CD4-positive, alpha-beta T cell treated with Interferon alpha-2 for 1 hour (primary cell): ENCODE measurements around the gene GAGE2A.
"Not testable (repeated sequence)": the region's sequence is repeated elsewhere in the genome, so short reads cannot be mapped to it uniquely, and the experiment has no call there.

Experiments
- DNase-seq, 2 donors: peaks; one replicate each; pipeline ENCODE4 v3.0.0-alpha.2; 2020 to 2022

The GAGE2A gene, protein sequence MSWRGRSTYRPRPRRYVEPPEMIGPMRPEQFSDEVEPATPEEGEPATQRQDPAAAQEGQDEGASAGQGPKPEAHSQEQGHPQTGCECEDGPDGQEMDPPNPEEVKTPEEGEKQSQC

DNA sequence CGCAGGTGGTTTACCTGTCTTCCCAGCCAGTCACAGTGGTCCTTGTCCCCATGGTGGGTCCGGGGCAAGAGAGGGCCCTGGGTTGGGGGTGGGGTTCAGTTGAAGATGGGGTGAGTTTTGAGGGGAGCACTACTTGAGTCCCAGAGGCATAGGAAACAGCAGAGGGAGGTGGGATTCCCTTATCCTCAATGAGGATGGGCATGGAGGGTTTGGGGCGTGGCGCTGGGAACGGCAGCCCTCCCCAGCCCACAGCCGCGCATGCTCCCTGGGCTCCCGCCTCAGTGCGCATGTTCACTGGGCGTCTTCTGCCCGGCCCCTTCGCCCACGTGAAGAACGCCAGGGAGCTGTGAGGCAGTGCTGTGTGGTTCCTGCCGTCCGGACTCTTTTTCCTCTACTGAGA lies at the start of gene GAGE2A:
TSS of gene GAGE2A (plus strand) at position 301 of the 400 bp plus-strand sequence. CDS start 1,155 bp downstream, outside the sequence.
- not testable (repeated sequence) for DNase-seq

DNA sequence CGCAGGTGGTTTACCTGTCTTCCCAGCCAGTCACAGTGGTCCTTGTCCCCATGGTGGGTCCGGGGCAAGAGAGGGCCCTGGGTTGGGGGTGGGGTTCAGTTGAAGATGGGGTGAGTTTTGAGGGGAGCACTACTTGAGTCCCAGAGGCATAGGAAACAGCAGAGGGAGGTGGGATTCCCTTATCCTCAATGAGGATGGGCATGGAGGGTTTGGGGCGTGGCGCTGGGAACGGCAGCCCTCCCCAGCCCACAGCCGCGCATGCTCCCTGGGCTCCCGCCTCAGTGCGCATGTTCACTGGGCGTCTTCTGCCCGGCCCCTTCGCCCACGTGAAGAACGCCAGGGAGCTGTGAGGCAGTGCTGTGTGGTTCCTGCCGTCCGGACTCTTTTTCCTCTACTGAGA lies 47.9 kb upstream of the GAGE2A start, which contains the start of gene GAGE12D:
TSS of gene GAGE12D (plus strand) at position 301 of the 400 bp plus-strand sequence. CDS start 1,155 bp downstream, outside the sequence.
- not testable (repeated sequence) for DNase-seq

DNA sequence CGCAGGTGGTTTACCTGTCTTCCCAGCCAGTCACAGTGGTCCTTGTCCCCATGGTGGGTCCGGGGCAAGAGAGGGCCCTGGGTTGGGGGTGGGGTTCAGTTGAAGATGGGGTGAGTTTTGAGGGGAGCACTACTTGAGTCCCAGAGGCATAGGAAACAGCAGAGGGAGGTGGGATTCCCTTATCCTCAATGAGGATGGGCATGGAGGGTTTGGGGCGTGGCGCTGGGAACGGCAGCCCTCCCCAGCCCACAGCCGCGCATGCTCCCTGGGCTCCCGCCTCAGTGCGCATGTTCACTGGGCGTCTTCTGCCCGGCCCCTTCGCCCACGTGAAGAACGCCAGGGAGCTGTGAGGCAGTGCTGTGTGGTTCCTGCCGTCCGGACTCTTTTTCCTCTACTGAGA lies 38.3 kb upstream of the GAGE2A start, which contains the start of gene GAGE12E:
TSS of gene GAGE12E (plus strand) at position 301 of the 400 bp plus-strand sequence. CDS start 1,155 bp downstream, outside the sequence.
- DNase-seq, result not testable (repeated sequence)

DNA sequence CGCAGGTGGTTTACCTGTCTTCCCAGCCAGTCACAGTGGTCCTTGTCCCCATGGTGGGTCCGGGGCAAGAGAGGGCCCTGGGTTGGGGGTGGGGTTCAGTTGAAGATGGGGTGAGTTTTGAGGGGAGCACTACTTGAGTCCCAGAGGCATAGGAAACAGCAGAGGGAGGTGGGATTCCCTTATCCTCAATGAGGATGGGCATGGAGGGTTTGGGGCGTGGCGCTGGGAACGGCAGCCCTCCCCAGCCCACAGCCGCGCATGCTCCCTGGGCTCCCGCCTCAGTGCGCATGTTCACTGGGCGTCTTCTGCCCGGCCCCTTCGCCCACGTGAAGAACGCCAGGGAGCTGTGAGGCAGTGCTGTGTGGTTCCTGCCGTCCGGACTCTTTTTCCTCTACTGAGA lies 28.8 kb upstream of the GAGE2A start, which contains the start of gene GAGE12F:
TSS of gene GAGE12F (plus strand) at position 301 of the 400 bp plus-strand sequence. CDS start 1,155 bp downstream, outside the sequence.
- not testable (repeated sequence) for DNase-seq

DNA sequence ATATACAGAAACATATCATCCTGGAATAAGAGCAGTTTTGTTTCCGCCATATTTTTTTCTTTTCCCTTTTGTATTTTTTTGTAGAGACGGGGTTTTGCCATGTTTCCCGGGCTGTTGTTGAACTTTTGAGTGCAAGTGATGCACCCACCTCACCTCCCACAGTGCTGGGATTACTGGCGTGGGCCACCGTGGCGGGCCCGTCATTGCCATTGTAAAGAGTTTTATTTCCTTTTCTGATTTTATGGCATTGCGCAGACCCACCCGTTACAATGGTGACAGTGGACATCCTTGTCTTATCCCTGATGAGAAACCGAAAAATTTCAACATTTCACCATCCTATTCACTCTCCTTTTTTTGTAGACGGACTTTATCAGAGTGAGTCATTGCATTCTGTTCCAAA lies 20.6 kb upstream of the GAGE2A start:
- peak in 1 of 2 donors; percentile 1 for DNase-seq

DNA sequence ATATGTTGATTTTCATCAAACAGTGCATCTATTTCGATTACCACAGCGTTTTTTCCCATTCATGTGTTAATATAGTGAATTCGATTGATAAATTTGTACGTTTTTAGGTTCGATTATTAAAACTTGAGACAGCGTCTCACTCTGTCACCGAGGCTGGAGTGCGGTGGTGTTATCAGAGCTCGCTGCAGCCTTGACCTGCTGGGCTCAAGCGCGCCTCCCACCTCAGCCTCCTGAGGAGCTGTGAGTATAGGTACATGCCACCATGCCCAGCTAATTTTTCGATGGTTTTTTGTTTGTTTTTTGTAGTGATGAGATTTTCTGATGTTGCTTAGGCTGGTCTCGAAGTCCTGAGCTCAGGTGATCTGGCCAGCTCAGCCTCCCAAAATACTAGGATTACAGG lies 20.1 kb upstream of the GAGE2A start:
- DNase-seq, result not testable (repeated sequence)

DNA sequence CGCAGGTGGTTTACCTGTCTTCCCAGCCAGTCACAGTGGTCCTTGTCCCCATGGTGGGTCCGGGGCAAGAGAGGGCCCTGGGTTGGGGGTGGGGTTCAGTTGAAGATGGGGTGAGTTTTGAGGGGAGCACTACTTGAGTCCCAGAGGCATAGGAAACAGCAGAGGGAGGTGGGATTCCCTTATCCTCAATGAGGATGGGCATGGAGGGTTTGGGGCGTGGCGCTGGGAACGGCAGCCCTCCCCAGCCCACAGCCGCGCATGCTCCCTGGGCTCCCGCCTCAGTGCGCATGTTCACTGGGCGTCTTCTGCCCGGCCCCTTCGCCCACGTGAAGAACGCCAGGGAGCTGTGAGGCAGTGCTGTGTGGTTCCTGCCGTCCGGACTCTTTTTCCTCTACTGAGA lies 19.2 kb upstream of the GAGE2A start, which contains the start of gene GAGE12G:
TSS of gene GAGE12G (plus strand) at position 301 of the 400 bp plus-strand sequence. CDS start 1,155 bp downstream, outside the sequence.
- DNase-seq, result not testable (repeated sequence)

DNA sequence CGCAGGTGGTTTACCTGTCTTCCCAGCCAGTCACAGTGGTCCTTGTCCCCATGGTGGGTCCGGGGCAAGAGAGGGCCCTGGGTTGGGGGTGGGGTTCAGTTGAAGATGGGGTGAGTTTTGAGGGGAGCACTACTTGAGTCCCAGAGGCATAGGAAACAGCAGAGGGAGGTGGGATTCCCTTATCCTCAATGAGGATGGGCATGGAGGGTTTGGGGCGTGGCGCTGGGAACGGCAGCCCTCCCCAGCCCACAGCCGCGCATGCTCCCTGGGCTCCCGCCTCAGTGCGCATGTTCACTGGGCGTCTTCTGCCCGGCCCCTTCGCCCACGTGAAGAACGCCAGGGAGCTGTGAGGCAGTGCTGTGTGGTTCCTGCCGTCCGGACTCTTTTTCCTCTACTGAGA lies 9.6 kb upstream of the GAGE2A start, which contains the start of gene GAGE12H:
TSS of gene GAGE12H (plus strand) at position 301 of the 400 bp plus-strand sequence. CDS start 1,155 bp downstream, outside the sequence.
- not testable (repeated sequence) for DNase-seq

DNA sequence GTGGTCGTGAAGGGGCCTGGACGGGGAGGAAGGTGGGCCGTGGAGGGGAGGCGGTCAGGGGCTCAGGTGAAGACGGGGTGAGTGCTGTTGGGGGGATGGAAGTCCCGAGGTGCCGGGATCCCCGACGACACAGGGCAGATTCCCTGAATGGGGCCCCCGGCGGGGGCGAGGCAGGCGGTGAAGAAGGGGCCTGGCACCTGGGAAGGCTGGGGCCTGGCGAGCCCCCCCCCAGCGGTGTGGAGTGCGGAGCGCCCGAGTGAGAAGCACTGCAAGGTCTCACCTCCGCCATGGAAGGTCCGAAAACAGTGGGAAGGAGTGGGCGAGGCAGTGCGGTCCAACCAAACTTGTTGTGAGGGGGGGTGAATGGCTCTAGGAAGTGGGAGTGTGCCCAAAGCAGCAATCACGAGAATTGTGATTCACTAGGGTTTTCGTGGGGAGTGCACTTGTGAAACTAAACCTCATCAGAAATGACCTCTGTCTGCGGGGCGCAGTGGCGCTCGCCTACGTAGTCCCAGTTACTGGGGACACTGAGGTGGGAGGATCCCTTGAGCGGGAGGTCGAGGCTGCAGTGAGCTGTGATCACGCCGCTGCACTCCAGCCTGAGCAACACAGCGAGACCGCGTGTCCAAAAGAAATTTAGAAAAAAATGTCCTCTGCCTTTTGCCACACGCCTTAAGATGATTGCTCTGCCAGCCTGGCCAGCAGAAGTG lies 628 bp downstream of the GAGE2A start:
- not testable (repeated sequence) for DNase-seq

DNA sequence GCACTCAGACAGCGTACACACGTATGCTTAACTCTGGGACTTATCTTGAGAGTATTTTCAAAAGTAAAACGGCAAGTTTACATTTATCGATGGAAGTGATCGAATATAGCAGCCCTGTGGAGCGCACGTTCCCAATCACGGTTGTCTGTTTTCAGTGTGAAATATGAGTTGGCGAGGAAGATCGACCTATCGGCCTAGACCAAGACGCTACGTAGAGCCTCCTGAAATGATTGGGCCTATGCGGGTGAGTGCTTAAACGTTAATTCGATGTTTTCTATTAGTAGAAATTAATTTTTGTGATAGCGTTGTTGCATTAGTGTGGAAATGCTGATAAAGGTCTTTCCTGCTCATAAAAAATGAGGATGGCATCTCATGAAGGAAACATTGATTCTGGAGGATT lies 1.2 kb downstream of the GAGE2A start:
- DNase-seq, result not testable (repeated sequence)

DNA sequence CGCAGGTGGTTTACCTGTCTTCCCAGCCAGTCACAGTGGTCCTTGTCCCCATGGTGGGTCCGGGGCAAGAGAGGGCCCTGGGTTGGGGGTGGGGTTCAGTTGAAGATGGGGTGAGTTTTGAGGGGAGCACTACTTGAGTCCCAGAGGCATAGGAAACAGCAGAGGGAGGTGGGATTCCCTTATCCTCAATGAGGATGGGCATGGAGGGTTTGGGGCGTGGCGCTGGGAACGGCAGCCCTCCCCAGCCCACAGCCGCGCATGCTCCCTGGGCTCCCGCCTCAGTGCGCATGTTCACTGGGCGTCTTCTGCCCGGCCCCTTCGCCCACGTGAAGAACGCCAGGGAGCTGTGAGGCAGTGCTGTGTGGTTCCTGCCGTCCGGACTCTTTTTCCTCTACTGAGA lies 9.4 kb downstream of the GAGE2A start, which contains the start of gene GAGE1:
TSS of gene GAGE1 (plus strand) at position 301 of the 400 bp plus-strand sequence. CDS start 1,155 bp downstream, outside the sequence.
- not testable (repeated sequence) for DNase-seq

DNA sequence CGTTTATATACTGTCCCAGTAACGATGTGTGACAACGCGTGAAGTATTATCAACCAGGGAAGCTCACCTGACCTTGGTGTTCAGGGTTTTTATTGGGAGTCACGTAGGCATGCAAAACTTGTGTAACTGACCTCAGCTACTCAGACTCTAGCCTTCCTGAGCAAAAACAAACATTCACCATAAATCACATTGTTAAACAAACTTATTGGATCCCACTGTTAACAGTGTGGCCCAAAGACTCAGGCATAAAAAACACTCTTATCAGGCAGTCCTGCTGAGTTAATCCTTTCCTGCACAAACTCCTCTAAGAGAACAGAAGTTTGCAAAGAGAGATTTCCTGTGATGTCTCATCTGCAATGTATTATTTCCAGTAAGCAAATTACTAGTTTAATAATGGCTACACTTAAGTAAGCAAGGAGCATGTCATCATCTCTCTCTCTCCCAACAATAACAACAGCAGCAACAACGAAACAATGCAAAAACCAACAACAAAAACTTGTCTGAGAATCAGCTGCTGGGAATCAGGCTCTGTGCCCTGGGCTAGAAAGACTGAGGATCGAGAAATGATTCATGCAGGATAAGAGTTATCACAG lies 21.5 kb downstream of the GAGE2A start:
- DNase-seq, result no peak

DNA sequence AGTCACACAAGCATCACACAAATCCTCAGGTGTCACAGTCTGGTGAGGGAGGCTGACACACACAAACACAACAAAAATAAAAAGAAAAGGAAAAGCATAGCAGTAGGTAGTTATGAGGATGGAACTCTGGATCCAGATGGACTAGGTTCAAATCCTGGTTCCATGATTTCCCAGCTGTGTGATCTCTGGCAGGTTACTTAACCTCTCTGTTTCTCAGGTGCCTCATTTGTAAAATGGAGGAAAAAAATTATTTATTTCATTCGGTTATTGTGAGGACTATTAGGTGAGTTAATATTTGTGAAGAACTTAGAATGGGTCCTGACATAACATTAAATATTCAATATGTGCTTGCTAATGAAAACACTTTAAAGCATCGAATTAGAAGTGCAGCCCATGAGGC lies 29.3 kb downstream of the GAGE2A start:
- no peak for DNase-seq

DNA sequence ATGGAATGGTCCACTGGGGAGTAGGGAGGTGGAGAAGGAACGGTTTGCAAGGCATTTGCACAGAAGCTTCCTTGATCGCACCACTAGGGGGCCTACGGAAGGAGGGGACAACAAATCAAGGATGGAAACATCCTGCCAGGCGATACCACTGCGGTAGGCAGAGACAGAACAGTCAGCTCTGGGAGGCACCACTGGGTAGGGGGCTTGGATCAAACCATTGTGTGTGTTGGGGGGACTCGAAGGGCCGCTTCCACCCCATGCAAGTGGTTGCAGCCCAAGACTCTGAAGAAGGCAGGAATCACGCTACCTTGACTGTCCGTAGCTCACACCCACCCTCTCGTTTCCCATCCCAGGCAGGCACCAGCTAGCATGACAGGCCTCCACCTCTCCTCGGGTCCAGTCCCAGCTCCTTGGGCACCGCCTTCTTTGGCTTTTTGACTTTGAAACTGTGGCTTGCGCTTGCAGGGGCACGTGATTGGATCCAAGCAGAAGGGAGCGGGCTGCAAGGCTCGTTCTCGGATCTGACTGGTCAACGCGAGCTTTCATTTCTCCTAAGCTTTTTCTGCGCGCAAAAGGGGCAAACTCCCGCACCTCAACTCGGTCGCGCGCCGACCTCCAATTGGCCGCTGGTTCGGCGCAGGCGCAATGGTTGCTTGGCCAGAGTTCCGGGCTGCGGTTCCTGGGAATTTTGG lies 37.9 kb downstream of the GAGE2A start:
- DNase-seq, result peak; percentile 19 to 22

DNA sequence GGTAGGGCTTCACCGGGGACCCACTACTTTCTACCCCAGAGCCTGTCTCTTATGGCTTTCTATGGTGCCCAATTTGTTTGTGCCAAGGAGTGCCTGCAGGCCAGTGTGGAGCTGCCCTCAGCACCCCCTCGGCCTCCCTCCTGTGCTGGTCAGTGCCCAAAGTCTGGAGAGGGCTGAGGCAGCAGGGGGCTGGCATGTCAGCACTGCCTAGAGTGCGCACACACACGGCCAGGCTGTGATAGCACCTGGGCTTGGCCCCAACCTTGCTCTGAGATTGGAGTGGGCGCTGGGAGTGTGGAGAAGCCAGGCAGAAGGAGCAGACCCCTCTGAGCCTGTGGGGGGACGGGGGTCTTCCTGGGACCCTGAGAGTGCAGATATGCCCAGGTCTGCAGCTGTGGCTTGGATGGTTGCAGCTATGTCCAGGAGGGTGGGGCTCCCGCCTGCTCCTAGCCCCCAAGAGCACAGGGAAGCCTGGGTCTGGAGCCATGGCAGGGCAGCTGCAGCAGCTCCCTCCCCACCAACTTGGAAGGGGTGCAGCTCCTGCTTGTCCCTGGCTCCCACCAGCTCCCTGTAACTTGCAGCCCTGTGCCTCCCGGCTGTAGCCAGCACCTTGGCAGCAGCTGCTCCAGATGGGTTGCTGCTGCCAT lies 55.8 kb downstream of the GAGE2A start:
- DNase-seq, result no peak
